Neural crest cell (in vitro differentiated cells): ENCODE data around the gene MKRN2OS. TPM values are rescaled to one million over a fixed set of nuclear protein-coding genes. Genes with fewer than 3 reads are reported as not detected.
"Not testable (repeated sequence)": the region's sequence is repeated elsewhere in the genome, so short reads cannot be mapped to it uniquely, and the experiment has no call there.

Experiments
- DNase-seq: peaks from one replicate; pipeline ENCODE4 v3.0.0; 2021; ENCODE audit warnings: low read depth, mixed read lengths, low spot score
- H3K27ac Mint-ChIP-seq: one replicate; pipeline ENCODE4 v1.8.0; 2021; ENCODE audit warnings: mild to moderate bottlenecking, mixed read lengths; ENCODE audit not compliant: unreplicated experiment
- H3K27me3 Mint-ChIP-seq: 2 replicates; pipeline ENCODE4 v1.8.0; 2021; ENCODE audit warnings: low read depth, mild to moderate bottlenecking, mixed read lengths
- H3K36me3 Mint-ChIP-seq: 2 replicates; pipeline ENCODE4 v1.8.0; 2021; ENCODE audit warnings: low read depth, mild to moderate bottlenecking, mixed read lengths
- H3K4me1 Mint-ChIP-seq: 2 replicates; pipeline ENCODE4 v1.8.0; 2021; ENCODE audit warnings: mixed read lengths
- H3K4me3 Mint-ChIP-seq: one replicate; pipeline ENCODE4 v1.8.0; 2021; ENCODE audit warnings: mild to moderate bottlenecking, mixed read lengths
- H3K9me3 Mint-ChIP-seq: 2 replicates; pipeline ENCODE4 v1.8.0; 2021; ENCODE audit warnings: mixed read lengths
- total RNA-seq: library from RNA; stranded (reverse); gene quantifications from 2 replicates; pipeline ENCODE4 v1.2.1, GENCODE V29; 2021
- TF ChIP-seq, protein P1 (sequence below): fragments of 200-600 bp; sonication (generic); conservative IDR thresholded peaks from 2 replicates; pipeline ENCODE4 v1.5.0; 2021; ENCODE audit warnings: antibody characterized with exemption, mild to moderate bottlenecking

MKRN2OS gene
- total RNA-seq, 1 donor from 2014 or later: not detected

DNA sequence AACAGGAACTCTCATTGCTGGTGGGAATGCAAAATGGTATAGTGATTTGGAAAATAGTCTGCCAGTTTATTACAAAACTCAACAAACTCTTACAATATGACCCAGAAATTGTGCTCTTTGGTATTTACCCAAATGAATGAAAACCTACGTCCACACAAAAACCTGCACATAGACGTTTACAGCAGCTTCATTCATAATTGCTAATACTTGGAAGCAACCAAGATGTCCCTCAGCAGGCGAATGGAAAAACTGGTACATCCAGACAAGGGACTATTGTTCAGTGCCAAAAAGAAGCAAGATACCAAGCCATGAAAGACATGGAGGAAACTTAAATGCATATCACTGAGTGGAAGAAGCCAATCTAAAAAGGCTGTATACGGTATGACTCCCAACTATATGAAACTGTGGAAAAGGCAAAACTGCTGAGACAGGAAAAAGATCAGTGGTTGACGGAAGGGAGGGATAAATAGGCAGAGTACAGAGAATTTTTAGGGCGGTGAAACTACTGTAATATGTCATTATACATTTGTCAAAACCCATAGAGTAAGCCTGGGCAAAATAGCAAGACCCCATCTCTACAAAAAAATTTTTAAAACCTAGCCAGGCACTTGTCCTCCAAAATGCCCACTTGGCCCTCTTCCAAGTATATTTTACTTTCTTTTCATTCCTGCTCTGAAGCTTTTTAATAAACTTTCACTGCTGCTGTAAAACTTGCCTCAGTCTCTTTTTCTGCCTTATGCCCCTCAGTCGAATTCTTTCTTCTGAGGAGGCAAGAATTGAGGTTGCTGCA is 4.9 kb upstream of the MKRN2OS start:
- Mint-ChIP-seq H3K36me3 (no peaks in the 10 kb centered on the region), H3K4me3 (no peak overlapping the region), H3K4me1 (peaks cover 7% of the 10 kb centered on the region), H3K9me3 (no peaks in the 10 kb centered on the region), H3K27me3 (peaks cover 28% of the 10 kb centered on the region), H3K27ac (no peak overlapping the region)
- TF ChIP-seq, protein P1, sequence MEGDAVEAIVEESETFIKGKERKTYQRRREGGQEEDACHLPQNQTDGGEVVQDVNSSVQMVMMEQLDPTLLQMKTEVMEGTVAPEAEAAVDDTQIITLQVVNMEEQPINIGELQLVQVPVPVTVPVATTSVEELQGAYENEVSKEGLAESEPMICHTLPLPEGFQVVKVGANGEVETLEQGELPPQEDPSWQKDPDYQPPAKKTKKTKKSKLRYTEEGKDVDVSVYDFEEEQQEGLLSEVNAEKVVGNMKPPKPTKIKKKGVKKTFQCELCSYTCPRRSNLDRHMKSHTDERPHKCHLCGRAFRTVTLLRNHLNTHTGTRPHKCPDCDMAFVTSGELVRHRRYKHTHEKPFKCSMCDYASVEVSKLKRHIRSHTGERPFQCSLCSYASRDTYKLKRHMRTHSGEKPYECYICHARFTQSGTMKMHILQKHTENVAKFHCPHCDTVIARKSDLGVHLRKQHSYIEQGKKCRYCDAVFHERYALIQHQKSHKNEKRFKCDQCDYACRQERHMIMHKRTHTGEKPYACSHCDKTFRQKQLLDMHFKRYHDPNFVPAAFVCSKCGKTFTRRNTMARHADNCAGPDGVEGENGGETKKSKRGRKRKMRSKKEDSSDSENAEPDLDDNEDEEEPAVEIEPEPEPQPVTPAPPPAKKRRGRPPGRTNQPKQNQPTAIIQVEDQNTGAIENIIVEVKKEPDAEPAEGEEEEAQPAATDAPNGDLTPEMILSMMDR: no peak
- no peak for DNase-seq

DNA sequence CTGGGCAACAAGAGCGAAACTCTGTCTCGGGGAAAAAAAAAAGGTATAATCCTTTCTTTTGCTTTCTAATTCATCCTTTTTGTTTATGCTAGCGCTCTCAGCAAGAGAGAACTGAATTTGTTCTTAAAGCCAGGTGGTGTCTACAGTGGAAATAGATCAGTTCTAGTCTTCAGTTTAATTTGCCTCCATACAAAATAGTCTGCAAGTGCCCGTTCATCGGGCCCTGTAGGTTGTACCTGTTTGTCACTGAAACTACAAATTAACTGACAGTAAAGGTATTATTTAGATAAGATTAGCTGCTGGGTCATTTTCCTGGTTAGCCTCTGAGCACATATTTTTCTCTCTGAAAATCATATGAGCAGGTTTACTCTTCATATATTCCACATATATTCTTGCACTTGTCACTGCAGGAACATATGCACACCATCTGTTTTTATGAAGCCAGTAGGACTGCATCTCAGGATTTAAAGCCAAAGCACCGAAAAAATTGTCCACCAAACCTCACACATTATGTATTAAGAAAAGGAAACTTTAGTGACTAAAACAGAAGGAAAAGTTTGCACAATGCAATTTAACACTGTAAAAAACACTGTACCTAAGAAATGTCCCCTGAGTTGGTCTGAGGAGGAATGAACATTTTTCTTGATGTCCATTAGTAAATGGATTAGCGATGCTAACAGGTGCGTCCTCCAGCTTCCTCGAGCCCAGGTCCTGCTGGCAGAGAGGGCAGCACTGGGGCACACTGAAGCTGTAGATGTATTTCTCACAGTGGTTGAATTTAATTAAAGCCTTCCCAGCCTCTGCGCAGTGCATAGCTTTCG is 437 bp downstream of the MKRN2OS start:
- Mint-ChIP-seq H3K27me3 (peaks cover 3% of the 10 kb centered on the region), H3K4me3 (no peak overlapping the region), H3K36me3 (no peaks in the 10 kb centered on the region), H3K9me3 (no peaks in the 10 kb centered on the region), H3K27ac (peak overlapping the region; percentile 57), H3K4me1 (peaks cover 2% of the 10 kb centered on the region)
- TF ChIP-seq, protein P1: no peak
- no peak for DNase-seq

DNA sequence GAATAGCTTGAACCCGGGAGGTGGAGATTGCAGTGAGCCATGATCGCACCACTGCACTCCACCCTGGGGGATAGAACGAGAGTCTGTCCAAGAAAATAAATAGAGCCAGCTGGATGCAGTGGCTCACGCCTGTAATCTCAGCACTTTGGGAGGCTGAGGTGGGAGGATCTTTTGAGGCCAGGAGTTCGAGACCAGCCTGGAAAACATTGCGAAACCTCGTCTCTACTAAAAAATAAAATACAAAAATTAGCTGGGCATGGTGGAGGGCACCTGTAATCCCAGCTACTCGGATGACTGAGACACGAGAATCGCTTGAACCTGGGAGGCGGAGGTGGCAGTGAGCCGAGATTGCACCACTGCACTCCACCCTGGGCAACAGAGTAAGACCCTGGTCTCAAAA is 1.8 kb downstream of the MKRN2OS start:
- not testable (repeated sequence) for H3K4me3 Mint-ChIP-seq, H3K36me3 Mint-ChIP-seq, H3K9me3 Mint-ChIP-seq, DNase-seq, H3K27ac Mint-ChIP-seq, H3K4me1 Mint-ChIP-seq, H3K27me3 Mint-ChIP-seq

DNA sequence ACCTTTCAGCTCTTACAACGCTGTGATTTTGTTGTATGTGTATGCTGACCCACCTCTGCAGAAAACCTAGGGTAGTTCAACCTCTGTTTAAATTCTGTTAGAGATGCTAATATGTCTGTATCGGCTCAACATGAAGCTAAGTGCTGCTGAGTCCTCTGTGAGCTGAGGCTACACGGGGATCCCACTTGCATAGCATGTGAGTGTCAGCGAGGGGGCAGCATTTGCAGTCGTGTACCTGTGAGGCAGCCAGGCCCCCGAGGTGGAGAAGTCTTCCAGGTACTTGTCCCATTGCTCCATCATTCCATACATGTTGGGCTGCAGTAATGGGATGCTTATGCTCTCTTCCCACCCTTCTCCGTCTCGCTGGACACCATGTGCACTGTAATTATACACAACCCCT is 3.7 kb downstream of the MKRN2OS start:
- Mint-ChIP-seq H3K27ac (no peak overlapping the region), H3K4me3 (no peak overlapping the region), H3K9me3 (no peaks in the 10 kb centered on the region), H3K4me1 (no peaks in the 10 kb centered on the region), H3K36me3 (no peaks in the 10 kb centered on the region), H3K27me3 (no peaks in the 10 kb centered on the region)
- TF ChIP-seq, protein P1: peak; percentile 28
- no peak for DNase-seq

DNA sequence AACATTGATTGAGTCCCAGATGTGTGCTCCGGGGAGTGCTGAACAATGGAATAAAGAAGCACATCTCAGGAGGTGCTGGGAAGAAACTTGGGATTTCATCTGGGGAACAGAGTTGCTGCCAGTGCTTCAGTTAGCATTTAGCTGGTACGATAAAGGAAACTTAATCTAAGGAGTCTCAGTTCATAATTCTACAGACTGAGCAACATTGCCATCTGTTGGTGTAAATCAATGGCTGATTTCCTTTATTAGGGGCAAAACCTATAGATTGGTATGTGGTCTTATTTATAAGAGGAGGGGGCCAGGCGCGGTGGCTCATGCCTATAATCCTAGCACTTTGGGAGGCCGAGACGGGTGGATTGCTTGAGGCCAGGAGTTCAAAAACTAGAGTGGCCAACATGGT is 8.9 kb downstream of the MKRN2OS start:
- TF ChIP-seq, protein P1: no peak
- H3K4me3 Mint-ChIP-seq: no peak overlapping the region
- no peaks in the 10 kb centered on the region for H3K9me3 Mint-ChIP-seq
- H3K36me3 Mint-ChIP-seq: peaks cover 7% of the 10 kb centered on the region
- no peaks in the 10 kb centered on the region for H3K27me3 Mint-ChIP-seq
- DNase-seq: no peak
- no peaks in the 10 kb centered on the region for H3K4me1 Mint-ChIP-seq
- H3K27ac Mint-ChIP-seq: peak overlapping the region; percentile 37

DNA sequence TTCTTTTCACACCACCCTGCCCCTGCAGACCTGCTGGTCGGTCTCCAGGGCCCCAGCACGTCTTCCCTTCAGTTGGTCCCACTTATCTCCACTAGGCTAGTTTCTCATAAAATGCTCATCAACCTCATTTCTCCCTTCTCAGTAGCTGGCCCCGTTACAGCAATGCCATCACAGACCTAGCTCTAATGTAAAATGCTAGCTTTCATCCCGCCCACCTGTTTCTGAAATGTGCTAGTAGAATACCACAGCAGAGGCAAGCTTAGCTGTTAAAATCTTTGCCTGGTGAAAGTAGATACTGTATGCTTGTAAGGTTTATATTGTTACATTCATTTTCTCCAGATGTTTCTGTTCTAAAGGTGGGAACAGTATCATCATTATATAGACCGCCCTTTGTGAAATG is 13.1 kb downstream of the MKRN2OS start:
- Mint-ChIP-seq H3K27ac (peak overlapping the region; percentile 53), H3K36me3 (peaks cover 19% of the 10 kb centered on the region), H3K4me1 (no peaks in the 10 kb centered on the region), H3K4me3 (no peak overlapping the region), H3K27me3 (no peaks in the 10 kb centered on the region), H3K9me3 (no peaks in the 10 kb centered on the region)
- DNase-seq: no peak
- TF ChIP-seq, protein P1: no peak
